ENCODE results near the gene FOXP1.

DNA sequence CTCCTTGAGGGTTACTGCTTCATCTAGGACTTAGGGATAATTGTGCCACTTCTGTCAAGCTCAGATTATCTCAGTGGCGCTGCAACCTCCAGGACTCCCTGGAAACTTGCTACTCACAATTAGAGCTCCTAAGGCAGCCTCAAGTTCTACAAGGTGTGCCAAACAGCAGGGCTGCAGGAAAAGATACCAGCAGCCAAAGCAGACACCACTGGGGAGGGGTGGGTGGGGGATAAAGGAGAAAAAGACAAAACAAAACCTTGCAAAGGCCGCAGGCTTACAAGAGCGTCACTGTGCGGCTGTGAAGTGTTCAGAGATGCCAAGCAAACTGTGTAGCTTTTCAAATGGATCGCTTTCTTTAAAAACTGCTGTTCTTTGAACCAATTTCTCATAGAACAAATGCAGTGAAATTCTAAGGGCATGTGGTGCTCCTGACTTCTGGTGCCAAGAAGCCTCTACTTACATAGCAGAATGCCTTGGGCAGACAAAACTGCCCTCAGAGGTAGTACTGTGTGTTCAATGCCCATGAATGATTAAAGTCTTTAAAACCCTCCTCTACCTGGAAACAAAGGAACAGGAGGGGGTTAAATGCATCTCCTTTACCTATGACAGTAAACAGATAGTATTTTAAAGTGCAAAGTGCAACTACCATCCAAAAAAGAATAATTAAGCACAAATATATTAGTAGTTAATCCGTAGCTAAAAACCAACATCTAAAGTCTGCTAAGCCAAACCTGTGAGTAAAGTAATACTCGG is 353.4 kb downstream of the FOXP1 start:
- TF ChIP-seq, protein P1, sequence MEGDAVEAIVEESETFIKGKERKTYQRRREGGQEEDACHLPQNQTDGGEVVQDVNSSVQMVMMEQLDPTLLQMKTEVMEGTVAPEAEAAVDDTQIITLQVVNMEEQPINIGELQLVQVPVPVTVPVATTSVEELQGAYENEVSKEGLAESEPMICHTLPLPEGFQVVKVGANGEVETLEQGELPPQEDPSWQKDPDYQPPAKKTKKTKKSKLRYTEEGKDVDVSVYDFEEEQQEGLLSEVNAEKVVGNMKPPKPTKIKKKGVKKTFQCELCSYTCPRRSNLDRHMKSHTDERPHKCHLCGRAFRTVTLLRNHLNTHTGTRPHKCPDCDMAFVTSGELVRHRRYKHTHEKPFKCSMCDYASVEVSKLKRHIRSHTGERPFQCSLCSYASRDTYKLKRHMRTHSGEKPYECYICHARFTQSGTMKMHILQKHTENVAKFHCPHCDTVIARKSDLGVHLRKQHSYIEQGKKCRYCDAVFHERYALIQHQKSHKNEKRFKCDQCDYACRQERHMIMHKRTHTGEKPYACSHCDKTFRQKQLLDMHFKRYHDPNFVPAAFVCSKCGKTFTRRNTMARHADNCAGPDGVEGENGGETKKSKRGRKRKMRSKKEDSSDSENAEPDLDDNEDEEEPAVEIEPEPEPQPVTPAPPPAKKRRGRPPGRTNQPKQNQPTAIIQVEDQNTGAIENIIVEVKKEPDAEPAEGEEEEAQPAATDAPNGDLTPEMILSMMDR (IDR thresholded peaks at IDR 0.05; ENCODE audit: insufficient read depth, low read depth, low read length) = no peak
- no peak for TF ChIP-seq EZH2 (IDR thresholded peaks at IDR 0.05; ENCODE audit: insufficient read depth, low read length)

All from astrocyte (in vitro differentiated cells and primary cell).